Gastrocnemius medialis (tissue), 4 donors: Measurements from ENCODE around the gene MYO1E. TPM values are rescaled to one million over a fixed set of nuclear protein-coding genes. Genes with fewer than 3 reads are reported as not detected.

Source experiments
- ATAC-seq, 2 donors: fragments of 150-250 bp; one replicate each; pipeline ENCODE4 v1.9.1; 2016
- DNase-seq, 2 donors: peaks; one replicate each; pipeline ENCODE4 v3.0.0-alpha.2; 2019
- H3K27ac ChIP-seq, 4 donors: fragments of 200-600 bp; sonication (generic); 1 replicate in 1 of 4; 2 replicates in 3 of 4; pipeline ENCODE4 v1.5.1; 2016 to 2018; ENCODE audit warnings: mild to moderate bottlenecking in 2 of 4, moderate library complexity in 1 of 4
- H3K27me3 ChIP-seq, 3 donors: fragments of 200-600 bp; sonication (generic) in 2 of 3; 1 replicate in 1 of 3; 2 replicates in 2 of 3; pipeline versions ENCODE4 v1.5.1 to v1.6.0; 2016 to 2019; ENCODE audit warnings: mild to moderate bottlenecking in 1 of 3, moderate library complexity in 1 of 3
- H3K36me3 ChIP-seq, 2 donors: fragments of 200-600 bp; sonication (generic) in 1 of 2; one replicate each; pipeline ENCODE4 v1.5.1; 2017 to 2018
- H3K4me1 ChIP-seq, 2 donors: fragments of 200-600 bp; sonication (generic) in 1 of 2; one replicate each; pipeline ENCODE4 v1.5.1; 2016 to 2017; ENCODE audit warnings: mild to moderate bottlenecking in 2 of 2
- H3K4me3 ChIP-seq, 4 donors: fragments of 200-600 bp; sonication (generic) in 3 of 4; 1 replicate in 1 of 4; 2 replicates in 3 of 4; pipeline ENCODE4 v1.5.1; 2016 to 2019; ENCODE audit warnings: mild to moderate bottlenecking in 2 of 4
- H3K9me3 ChIP-seq, 3 donors: fragments of 200-600 bp; sonication (generic) in 2 of 3; 1 replicate in 1 of 3; 2 replicates in 2 of 3; pipeline ENCODE4 v1.5.1; 2016 to 2019
- POLR2A ChIP-seq, 2 donors: fragments of 450-650 bp; IDR thresholded peaks; one replicate each; pipeline ENCODE4 v1.6.1; 2017; ENCODE audit warnings: antibody characterized with exemption in 2 of 2, mild to moderate bottlenecking in 2 of 2, moderate library complexity in 2 of 2
- in situ Hi-C, 4 donors: fragments of 200-750 bp; cut with MboI; loops; one replicate each; pipeline versions ENCODE4 v1.15.0 to v1.8.0; 2017; ENCODE audit warnings: low sequenced_read_pairs in 4 of 4
- intact Hi-C: fragments of 100-400 bp; cut with DNase I; formaldehyde crosslinking; loops from one replicate; pipeline ENCODE4 v1.15.1; 2023; ENCODE audit warnings: low total_unique reads
- total RNA-seq, 4 donors: library from RNA; depleted of rRNA; stranded (reverse); fragments of >200 nt; gene quantifications; one replicate each; pipeline versions ENCODE4 v1.1.0 to v1.2.3, GENCODE V29; 2016
- TF ChIP-seq, protein P1 (sequence below), 5 experiments: fragments of 450-650 bp in 3 of 5; fragments of 200-600 bp in 2 of 5; sonication (generic) in 2 of 5; IDR thresholded peaks in 4 of 5; conservative IDR thresholded peaks in 1 of 5; 1 replicate in 4 of 5; 2 replicates in 1 of 5; pipeline ENCODE4 v1.5.1; 2016 to 2019; ENCODE audit warnings: antibody characterized with exemption in 5 of 5, mild to moderate bottlenecking in 3 of 5, moderate library complexity in 3 of 5

The MYO1E gene
- total RNA-seq, 4 donors from 2014 or later: 12.8 to 39.6 (median 30.7) TPM

DNA sequence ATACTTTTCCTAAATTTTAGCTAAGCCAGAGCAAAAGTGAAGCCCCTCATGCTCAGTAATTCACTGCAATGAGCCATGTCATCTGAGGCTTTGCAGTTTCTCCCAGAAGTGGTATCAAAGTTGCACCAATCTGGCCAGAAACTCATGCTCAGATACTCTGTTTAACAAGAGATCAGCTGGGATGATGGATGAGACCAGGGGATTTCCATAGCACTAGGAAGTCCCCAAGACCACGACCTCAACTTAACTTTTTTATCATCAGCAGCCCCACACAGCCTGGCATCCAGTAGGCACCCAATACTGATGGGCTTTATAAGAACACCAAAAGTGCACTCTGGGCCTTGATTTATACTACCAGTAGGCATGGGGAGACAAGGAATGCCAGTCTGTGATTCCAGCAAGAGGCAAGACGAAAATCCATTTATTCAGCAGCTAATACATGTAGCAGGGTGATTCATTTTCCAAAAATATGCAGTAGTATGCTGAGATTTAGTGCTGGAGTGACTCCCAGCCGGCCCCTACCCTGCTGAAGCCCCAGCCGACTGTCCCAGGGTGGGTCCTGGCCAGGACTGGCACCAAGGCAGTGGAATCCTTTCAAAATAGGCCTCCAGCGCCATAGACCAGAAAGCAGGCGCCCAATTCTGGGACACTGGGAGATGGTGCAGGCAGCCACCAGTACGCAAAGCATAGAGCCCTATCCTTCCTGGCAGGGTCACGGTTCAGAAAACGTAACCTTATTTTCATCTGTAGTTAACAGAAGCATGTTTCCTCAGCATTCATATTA is 166.6 kb downstream of the MYO1E start:
- intact Hi-C loops: no loop called here
- Histone ChIP-seq H3K36me3 (peaks cover 0 to 86% of the 10 kb centered on the region in 2 donors), H3K9me3 (no peaks in the 10 kb centered on the region), H3K27me3 (no peaks in the 10 kb centered on the region), H3K4me3 (no peak overlapping the region), H3K4me1 (no peaks in the 10 kb centered on the region), H3K27ac (no peak overlapping the region)
- ATAC-seq: no peak
- in situ Hi-C loops: no loop called here
- TF ChIP-seq, protein P1, sequence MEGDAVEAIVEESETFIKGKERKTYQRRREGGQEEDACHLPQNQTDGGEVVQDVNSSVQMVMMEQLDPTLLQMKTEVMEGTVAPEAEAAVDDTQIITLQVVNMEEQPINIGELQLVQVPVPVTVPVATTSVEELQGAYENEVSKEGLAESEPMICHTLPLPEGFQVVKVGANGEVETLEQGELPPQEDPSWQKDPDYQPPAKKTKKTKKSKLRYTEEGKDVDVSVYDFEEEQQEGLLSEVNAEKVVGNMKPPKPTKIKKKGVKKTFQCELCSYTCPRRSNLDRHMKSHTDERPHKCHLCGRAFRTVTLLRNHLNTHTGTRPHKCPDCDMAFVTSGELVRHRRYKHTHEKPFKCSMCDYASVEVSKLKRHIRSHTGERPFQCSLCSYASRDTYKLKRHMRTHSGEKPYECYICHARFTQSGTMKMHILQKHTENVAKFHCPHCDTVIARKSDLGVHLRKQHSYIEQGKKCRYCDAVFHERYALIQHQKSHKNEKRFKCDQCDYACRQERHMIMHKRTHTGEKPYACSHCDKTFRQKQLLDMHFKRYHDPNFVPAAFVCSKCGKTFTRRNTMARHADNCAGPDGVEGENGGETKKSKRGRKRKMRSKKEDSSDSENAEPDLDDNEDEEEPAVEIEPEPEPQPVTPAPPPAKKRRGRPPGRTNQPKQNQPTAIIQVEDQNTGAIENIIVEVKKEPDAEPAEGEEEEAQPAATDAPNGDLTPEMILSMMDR (IDR thresholded peaks at IDR 0.05 in 4 of 5, conservative IDR thresholded peaks at IDR 0.05 in 1 of 5): no peak
- no peak for TF ChIP-seq POLR2A (IDR thresholded peaks at IDR 0.05)
- no peak for DNase-seq

GRCh38 chr15:59203657-59204056 is 169.0 kb downstream of the MYO1E start:
- TF ChIP-seq, protein P1 (IDR thresholded peaks at IDR 0.05 in 4 of 5, conservative IDR thresholded peaks at IDR 0.05 in 1 of 5): no peak
- TF ChIP-seq POLR2A (IDR thresholded peaks at IDR 0.05): no peak
- H3K27me3 ChIP-seq: no peaks in the 10 kb centered on the region
- in situ Hi-C loops: no loop called here
- ATAC-seq (no peak), DNase-seq (no peak)
- intact Hi-C loops: no loop called here
- H3K9me3 ChIP-seq: no peaks in the 10 kb centered on the region
- H3K4me3 ChIP-seq: no peak overlapping the region
- peaks cover 0 to 78% of the 10 kb centered on the region in 2 donors for H3K36me3 ChIP-seq
- H3K27ac ChIP-seq: no peak overlapping the region
- H3K4me1 ChIP-seq: no peaks in the 10 kb centered on the region

GRCh38 chr15:59203008-59203407 is 169.7 kb downstream of the MYO1E start:
- TF ChIP-seq, protein P1 (IDR thresholded peaks at IDR 0.05 in 4 of 5, conservative IDR thresholded peaks at IDR 0.05 in 1 of 5): no peak
- TF ChIP-seq POLR2A (IDR thresholded peaks at IDR 0.05): no peak
- no peak overlapping the region for H3K4me3 ChIP-seq
- DNase-seq (no peak), ATAC-seq (no peak)
- no peaks in the 10 kb centered on the region for H3K27me3 ChIP-seq
- H3K9me3 ChIP-seq: no peaks in the 10 kb centered on the region
- in situ Hi-C loops (no loop called here), intact Hi-C loops (no loop called here)
- no peak overlapping the region for H3K27ac ChIP-seq
- H3K36me3 ChIP-seq: peaks cover 0 to 71% of the 10 kb centered on the region in 2 donors
- H3K4me1 ChIP-seq: no peaks in the 10 kb centered on the region

GRCh38 chr15:59200560-59200959 is 172.1 kb downstream of the MYO1E start:
- no peaks in the 10 kb centered on the region for H3K9me3 ChIP-seq
- H3K27me3 ChIP-seq: no peaks in the 10 kb centered on the region
- H3K4me1 ChIP-seq: no peaks in the 10 kb centered on the region
- TF ChIP-seq, protein P1 (IDR thresholded peaks at IDR 0.05 in 4 of 5, conservative IDR thresholded peaks at IDR 0.05 in 1 of 5): no peak
- TF ChIP-seq POLR2A (IDR thresholded peaks at IDR 0.05): no peak
- H3K36me3 ChIP-seq: peaks cover 0 to 48% of the 10 kb centered on the region in 2 donors
- no peak overlapping the region for H3K4me3 ChIP-seq
- DNase-seq (no peak), ATAC-seq (no peak)
- in situ Hi-C loops: no loop called here
- H3K27ac ChIP-seq: no peak overlapping the region
- intact Hi-C loops: no loop called here
